Measurements from ENCODE around the gene TNF. TPM values are rescaled to one million over a fixed set of nuclear protein-coding genes. Genes with fewer than 3 reads are reported as not detected.

The TNF gene
- polyA plus RNA-seq, 1 of the 3 experiments (the other 2 are of a cell fraction) = not detected

- Histone ChIP-seq H3K4me2 (no peak overlapping the region), H3K9me2 (no peaks in the 10 kb centered on the region), H3K27ac (ENCODE audit: low read depth in 2 of 2, low read length in 1 of 2) (no peak overlapping the region), H3K27me3 (ENCODE audit: insufficient read depth) (no peaks in the 10 kb centered on the region), H3K4me3 (ENCODE audit: low read depth in 2 of 2, low read length in 1 of 2) (no peak overlapping the region), H3F3A (replicated peaks; ENCODE audit: insufficient read depth) (peaks cover 24% of the 10 kb centered on the region), H3K79me2 (ENCODE audit: insufficient read depth) (peaks cover 55% of the 10 kb centered on the region), H3K9me3 (no peaks in the 10 kb centered on the region), H2AFZ (ENCODE audit: low read depth) (no peak overlapping the region), H3K36me3 (replicated peaks in 1 of 2; ENCODE audit: control insufficient read depth in 1 of 2, insufficient read depth in 2 of 2, low read length in 1 of 2) (peaks cover 84 to 91% of the 10 kb centered on the region in 2 experiments), H4K20me1 (ENCODE audit: insufficient read depth) (peaks cover 81% of the 10 kb centered on the region), H3K9ac (no peak overlapping the region), H3K4me1 (ENCODE audit: control insufficient read depth in 1 of 2, insufficient read depth in 2 of 2, low read depth in 1 of 2, low read length in 1 of 2) (peaks cover 10 to 14% of the 10 kb centered on the region in 2 experiments; a peak in 3 of 4 replicates)
- TF ChIP-seq FOXJ3 (CRISPR knock-in tag; IDR thresholded peaks at IDR 0.05) = no peak
- no peak for TF ChIP-seq RAD21 (IDR thresholded peaks at IDR 0.05; ENCODE audit: low read length)
- TF ChIP-seq NRF1 (IDR thresholded peaks at IDR 0.05; ENCODE audit: low read depth, low read length) = no peak
- TF ChIP-seq TEAD4 (IDR thresholded peaks at IDR 0.05; ENCODE audit: borderline replicate concordance, insufficient read depth) = no peak
- DNase-seq = no peak
- 95% methylated on average over 24 of the region's 24 CpGs for WGBS (ENCODE audit: low lambda C conversion rate)
- POLR2A ChIA-PET = interaction anchor here (1.0 kb wide), 1 partner anchor 8 kb away, joined by 3 read pairs; no protein-coding TSS in a partner anchor
- CTCF ChIA-PET = interaction anchor here (0.9 to 2.5 kb wide), 4 partner anchors 12 to 64 kb away, joined by 3 to 8 read pairs (median 4); partner anchors contain the start of gene ATP6V1G2
These were observed 40.8 kb upstream of the TNF start for GRCh38 chr6:31534521-31535040.

GRCh38 chr6:31535538-31536324 is 39.6 kb upstream of the TNF start:
- TF ChIP-seq SIN3A (IDR thresholded peaks at IDR 0.05; ENCODE audit: borderline replicate concordance, low read depth, low read length) (no peak), RAD21 (IDR thresholded peaks at IDR 0.05; ENCODE audit: low read length) (no peak)
- no peak overlapping the region for H3K4me3 ChIP-seq (ENCODE audit: low read depth in 2 of 2, low read length in 1 of 2)
- H3K4me1 ChIP-seq (ENCODE audit: control insufficient read depth in 1 of 2, insufficient read depth in 2 of 2, low read depth in 1 of 2, low read length in 1 of 2) = peaks cover 15 to 19% of the 10 kb centered on the region in 2 experiments; a peak in 3 of 4 replicates
- H3K9me2 ChIP-seq = no peaks in the 10 kb centered on the region
- POLR2A ChIA-PET = no interaction called here
- no peaks in the 10 kb centered on the region for H3K9me3 ChIP-seq
- H3K9ac ChIP-seq = no peak overlapping the region
- 54% methylated on average over 2 of the region's 2 CpGs for WGBS (ENCODE audit: low lambda C conversion rate)
- peaks cover 17% of the 10 kb centered on the region for H3F3A ChIP-seq (replicated peaks; ENCODE audit: insufficient read depth)
- no peak overlapping the region for H3K27ac ChIP-seq (ENCODE audit: low read depth in 2 of 2, low read length in 1 of 2)
- H3K27me3 ChIP-seq (ENCODE audit: insufficient read depth) = no peaks in the 10 kb centered on the region
- H4K20me1 ChIP-seq (ENCODE audit: insufficient read depth) = peaks cover 86% of the 10 kb centered on the region
- CTCF ChIA-PET = interaction anchor here (0.9 to 2.5 kb wide), 3 partner anchors 12 to 63 kb away, joined by 3 to 8 read pairs (median 6); partner anchors contain the start of gene NFKBIL1
- peaks cover 82 to 90% of the 10 kb centered on the region in 2 experiments for H3K36me3 ChIP-seq (replicated peaks in 1 of 2; ENCODE audit: control insufficient read depth in 1 of 2, insufficient read depth in 2 of 2, low read length in 1 of 2)
- no peak overlapping the region for H2AFZ ChIP-seq (ENCODE audit: low read depth)
- H3K79me2 ChIP-seq (ENCODE audit: insufficient read depth) = peaks cover 66% of the 10 kb centered on the region
- no peak overlapping the region for H3K4me2 ChIP-seq
- no peak for DNase-seq

GRCh38 chr6:31538805-31539400 is 36.5 kb upstream of the TNF start:
- Histone ChIP-seq H2AFZ (ENCODE audit: low read depth) (no peak overlapping the region), H3K79me2 (ENCODE audit: insufficient read depth) (peaks cover 79% of the 10 kb centered on the region), H3K9ac (no peak overlapping the region), H3K4me3 (ENCODE audit: low read depth in 2 of 2, low read length in 1 of 2) (peak overlapping the region; percentile 74 to 91), H3K27me3 (ENCODE audit: insufficient read depth) (no peaks in the 10 kb centered on the region), H3K36me3 (replicated peaks in 1 of 2; ENCODE audit: control insufficient read depth in 1 of 2, insufficient read depth in 2 of 2, low read length in 1 of 2) (peaks cover 52 to 63% of the 10 kb centered on the region in 2 experiments), H3K9me3 (no peaks in the 10 kb centered on the region), H4K20me1 (ENCODE audit: insufficient read depth) (peaks cover 71% of the 10 kb centered on the region), H3K9me2 (no peaks in the 10 kb centered on the region), H3K4me1 (ENCODE audit: control insufficient read depth in 1 of 2, insufficient read depth in 2 of 2, low read depth in 1 of 2, low read length in 1 of 2) (peaks cover 15 to 19% of the 10 kb centered on the region in 2 experiments; a peak in 3 of 4 replicates), H3K4me2 (peak overlapping the region; percentile 87), H3F3A (replicated peaks; ENCODE audit: insufficient read depth) (peaks cover 4% of the 10 kb centered on the region), H3K27ac (ENCODE audit: low read depth in 2 of 2, low read length in 1 of 2) (no peak overlapping the region)
- ChIA-PET POLR2A (interaction anchor here (0.7 kb wide), 1 partner anchor 8 kb away, joined by 4 read pairs; the partner anchor contains the start of genes ATP6V1G2 and NFKBIL1), CTCF (interaction anchor here (1.0 to 2.3 kb wide), 3 partner anchors 9 to 59 kb away, joined by 3 to 10 read pairs (median 3); partner anchors contain the start of genes MCCD1 and NFKBIL1)
- DNase-seq = no peak
- WGBS (ENCODE audit: low lambda C conversion rate) = 56% methylated on average over 6 of the region's 6 CpGs
- TF ChIP-seq RXRA (IDR thresholded peaks at IDR 0.05; ENCODE audit: borderline replicate concordance, low read depth) = no peak
- no peak for TF ChIP-seq CHD2 (IDR thresholded peaks at IDR 0.05; ENCODE audit: low read length, partially characterized antibody)
